Pancreas (tissue), 10 donors: Measurements from ENCODE around the gene PTPN14. TPM values are rescaled to one million over a fixed set of nuclear protein-coding genes. Genes with fewer than 3 reads are reported as not detected.
A peak's percentile ranks its signal among the peaks of the same experiment; 100 is the strongest.

ENCODE experiments used
- ATAC-seq, 4 donors: fragments of 200-7000 bp; cut with Tn5 transposase; one replicate each; pipeline versions ENCODE4 v1.8.0 to v1.9.1; 2020; ENCODE audit warnings: mild to moderate bottlenecking in 4 of 4, moderate library complexity in 4 of 4
- DNase-seq, 6 donors: peaks; one replicate each; pipeline ENCODE4 v3.0.0-alpha.2; 2020
- FAIRE-seq: peaks from 2 replicates; lab custom pipeline; 2012; peaks lifted over from hg19 to GRCh38; lab: Jason Lieb, UNC
- H3K27ac ChIP-seq, 4 donors: fragments of 200-600 bp; sonication (generic); 1 replicate in 3 of 4; 2 replicates in 1 of 4; pipeline versions ENCODE4 v1.5.0 to v1.8.0; 2020
- H3K27me3 ChIP-seq, 4 donors: fragments of 200-600 bp; one replicate each; pipeline ENCODE4 v1.8.0; 2021
- H3K36me3 ChIP-seq, 3 donors: fragments of 200-600 bp; sonication (generic) in 1 of 3; one replicate each; pipeline versions ENCODE4 v1.5.0 to v1.8.0; 2020 to 2021
- H3K4me1 ChIP-seq, 3 donors: fragments of 200-600 bp; one replicate each; pipeline ENCODE4 v1.8.0; 2021
- H3K4me3 ChIP-seq, 4 donors: fragments of 200-600 bp; sonication (generic) in 2 of 4; one replicate each; pipeline versions ENCODE4 v1.5.0 to v1.8.0; 2020 to 2021
- H3K9me3 ChIP-seq, 4 donors: fragments of 200-600 bp; one replicate each; pipeline ENCODE4 v1.8.0; 2021
- WGBS, 2 donors: extraction: QIAGEN DNeasy Blood & Tissue Kit; methylation state at CpG; one replicate each; pipeline ENCODE4 v1.1.7; 2013; 5-methylcytosine and 5-hydroxymethylcytosine counted together
- intact Hi-C, 3 donors: fragments of 100-400 bp; cut with DNase I; formaldehyde crosslinking; loops; one replicate each; pipeline versions ENCODE4 v1.11.1 to v1.14.2; 2022
- polyA plus RNA-seq, 2 donors: library from polyadenylated mRNA; stranded (reverse); fragments of 200-250 nt; gene quantifications; one replicate each; pipeline ENCODE4 v1.2.3, GENCODE V29; 2013
- total RNA-seq, 6 donors: library from RNA; stranded (reverse); fragmentation: NEBNext Ultra II Directional in 4 of 6; extraction: Animal tissue kit (Norgen Biotek cat#: 25700) in 4 of 6; gene quantifications; one replicate each; pipeline versions ENCODE4 v1.2.1 to v1.2.4, GENCODE V29; 2021 to 2023
- TF ChIP-seq, protein P1 (sequence below), 4 donors: fragments of 200-600 bp; sonication (generic) in 3 of 4; IDR thresholded peaks; one replicate each; pipeline versions ENCODE4 v1.5.0 to v1.8.0; 2021; ENCODE audit warnings: antibody characterized with exemption in 4 of 4
- donor health status: healthy with polysubstance abuse.
- donor health status: DM: no; HTN: no; CAD: no; lungs with moderate emphysema.
- donor health status: DM: no; HTN: no; CAD: no.
- donor health status: control.
- donor health status: control.
- donor health status: Bipolar disorder and iron deficiency.
- donor health status: DM: yes; HTN: yes; CAD: no.
- donor health status: DM: no; HTN: no; CAD: no.
- donor health status: DM: no; HTN: no; CAD: no.
- donor health status: DM: yes; HTN: yes; CAD: no.

The PTPN14 gene
- total and polyA plus RNA-seq, 8 donors: 1.9 to 17.5 (median 11.5) TPM

DNA sequence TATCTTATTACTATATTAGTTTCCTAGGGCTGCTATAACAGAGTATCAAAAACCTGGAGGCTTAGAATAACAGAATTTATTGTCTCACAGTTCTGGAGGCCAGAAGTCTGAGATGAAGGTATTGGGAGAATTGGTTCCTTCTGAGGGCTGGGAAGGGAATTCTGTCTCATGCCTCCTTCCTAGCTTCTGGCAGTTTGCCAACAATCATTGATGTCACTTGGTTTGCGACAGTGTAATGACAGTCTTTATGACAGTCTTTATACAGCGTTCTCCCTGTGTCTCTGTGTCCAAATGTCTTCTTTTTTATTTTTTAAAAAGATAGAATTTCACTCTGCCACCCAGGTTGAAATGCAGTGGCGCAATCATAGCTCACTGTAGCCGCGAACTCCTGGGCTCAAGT is 35.8 kb upstream of the PTPN14 start:
- H3K4me1 ChIP-seq: no peaks in the 10 kb centered on the region
- no peak overlapping the region for H3K27ac ChIP-seq
- DNase-seq (no peak), ATAC-seq (no peak), FAIRE-seq (no peak)
- H3K27me3 ChIP-seq: no peaks in the 10 kb centered on the region
- 74 to 80% methylated on average over 5 of the region's 5 CpGs for WGBS, 2 donors
- intact Hi-C loops: loop anchor here in 2 of 3 donors (5.0 kb wide), 2 partner anchors 245 to 255 kb away; no protein-coding TSS in a partner anchor
- no peaks in the 10 kb centered on the region for H3K9me3 ChIP-seq
- no peaks in the 10 kb centered on the region for H3K36me3 ChIP-seq
- no peak overlapping the region for H3K4me3 ChIP-seq
- TF ChIP-seq, protein P1, sequence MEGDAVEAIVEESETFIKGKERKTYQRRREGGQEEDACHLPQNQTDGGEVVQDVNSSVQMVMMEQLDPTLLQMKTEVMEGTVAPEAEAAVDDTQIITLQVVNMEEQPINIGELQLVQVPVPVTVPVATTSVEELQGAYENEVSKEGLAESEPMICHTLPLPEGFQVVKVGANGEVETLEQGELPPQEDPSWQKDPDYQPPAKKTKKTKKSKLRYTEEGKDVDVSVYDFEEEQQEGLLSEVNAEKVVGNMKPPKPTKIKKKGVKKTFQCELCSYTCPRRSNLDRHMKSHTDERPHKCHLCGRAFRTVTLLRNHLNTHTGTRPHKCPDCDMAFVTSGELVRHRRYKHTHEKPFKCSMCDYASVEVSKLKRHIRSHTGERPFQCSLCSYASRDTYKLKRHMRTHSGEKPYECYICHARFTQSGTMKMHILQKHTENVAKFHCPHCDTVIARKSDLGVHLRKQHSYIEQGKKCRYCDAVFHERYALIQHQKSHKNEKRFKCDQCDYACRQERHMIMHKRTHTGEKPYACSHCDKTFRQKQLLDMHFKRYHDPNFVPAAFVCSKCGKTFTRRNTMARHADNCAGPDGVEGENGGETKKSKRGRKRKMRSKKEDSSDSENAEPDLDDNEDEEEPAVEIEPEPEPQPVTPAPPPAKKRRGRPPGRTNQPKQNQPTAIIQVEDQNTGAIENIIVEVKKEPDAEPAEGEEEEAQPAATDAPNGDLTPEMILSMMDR (IDR thresholded peaks at IDR 0.05): no peak

DNA sequence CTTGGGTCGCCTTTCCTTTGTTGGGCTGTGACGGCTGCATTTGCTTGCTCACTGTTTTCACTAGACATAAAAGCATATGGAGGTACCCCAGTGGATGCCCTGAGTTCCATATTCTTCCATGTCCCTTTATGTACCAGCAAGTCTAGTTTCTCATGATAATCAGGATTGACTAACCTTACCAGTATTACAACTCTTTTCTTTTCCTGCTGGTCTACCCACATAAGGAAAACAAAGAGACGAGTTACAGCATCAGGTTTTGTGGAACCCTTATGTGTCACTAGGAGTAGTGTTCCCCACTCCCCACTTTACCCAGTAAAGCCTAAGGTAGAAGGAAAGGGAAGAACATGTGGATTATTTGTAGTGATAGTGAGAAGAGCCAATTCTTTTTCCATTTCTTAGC is 35.2 kb upstream of the PTPN14 start:
- Histone ChIP-seq H3K36me3 (no peaks in the 10 kb centered on the region), H3K27me3 (no peaks in the 10 kb centered on the region), H3K27ac (no peak overlapping the region), H3K4me1 (peaks cover 0 to 2% (median 0%) of the 10 kb centered on the region in 3 donors), H3K4me3 (no peak overlapping the region), H3K9me3 (no peaks in the 10 kb centered on the region)
- no peak for FAIRE-seq
- 74 to 80% methylated on average over 3 of the region's 3 CpGs for WGBS, 2 donors
- no peak for DNase-seq
- no peak for ATAC-seq
- TF ChIP-seq, protein P1 (IDR thresholded peaks at IDR 0.05): no peak
- intact Hi-C loops: loop anchor here in 2 of 3 donors (5.0 kb wide), 2 partner anchors 244 to 254 kb away; no protein-coding TSS in a partner anchor

- intact Hi-C loops: loop anchor here in 2 of 3 donors (5.0 kb wide), 2 partner anchors 243 to 253 kb away; no protein-coding TSS in a partner anchor
- Histone ChIP-seq H3K27ac (no peak overlapping the region), H3K4me1 (peaks cover 0 to 6% (median 0%) of the 10 kb centered on the region in 3 donors), H3K27me3 (no peaks in the 10 kb centered on the region), H3K9me3 (no peaks in the 10 kb centered on the region), H3K36me3 (no peaks in the 10 kb centered on the region), H3K4me3 (no peak overlapping the region)
- DNase-seq: no peak
- FAIRE-seq: peak; percentile 75
- 32 to 58% methylated on average over 1 of the region's 1 CpG for WGBS, 2 donors
- TF ChIP-seq, protein P1 (IDR thresholded peaks at IDR 0.05): peak in 3 of 4 donors; percentile 56 to 61 (median 58)
- peak; percentile 79 to 93 (median 87) for ATAC-seq
Measured at GRCh38 chr1:214584805-214585766, 33.7 kb upstream of the PTPN14 start.

DNA sequence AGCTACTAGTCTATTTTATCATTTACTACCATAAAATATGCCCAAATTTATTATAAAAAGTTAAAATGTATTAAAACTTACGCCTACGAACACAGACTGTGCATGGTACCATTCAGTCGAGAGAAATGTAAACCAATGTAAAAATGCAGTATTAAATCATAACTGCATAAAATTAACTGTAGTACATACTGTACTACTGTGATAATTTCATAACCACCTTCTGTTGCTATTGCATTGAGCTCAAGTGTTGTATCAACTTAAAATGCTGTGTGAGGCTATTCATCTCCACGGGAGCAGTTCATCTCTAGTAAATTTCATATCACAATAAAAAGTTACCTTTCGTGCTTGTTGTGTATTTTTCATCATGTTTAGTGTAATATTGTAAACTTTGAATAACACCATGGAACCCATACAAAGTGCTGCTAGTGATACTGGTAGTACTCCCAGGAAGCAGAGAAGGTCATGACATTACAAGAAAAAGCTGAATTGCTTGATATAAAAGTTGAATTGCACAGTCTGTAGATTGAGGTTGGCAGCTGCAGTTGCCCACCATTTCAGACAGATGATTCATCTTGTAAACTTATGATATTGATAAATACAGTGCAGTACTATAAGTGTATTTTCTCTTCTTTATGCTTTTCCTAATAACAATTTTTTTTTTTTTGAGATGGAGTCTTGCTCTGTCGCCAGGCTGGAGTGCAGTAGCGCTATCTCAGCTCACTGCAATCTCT is 32.6 kb upstream of the PTPN14 start:
- Histone ChIP-seq H3K36me3 (no peaks in the 10 kb centered on the region), H3K27ac (no peak overlapping the region), H3K9me3 (no peaks in the 10 kb centered on the region), H3K4me1 (peaks cover 0 to 6% (median 0%) of the 10 kb centered on the region in 3 donors), H3K4me3 (no peak overlapping the region), H3K27me3 (no peaks in the 10 kb centered on the region)
- ATAC-seq: no peak
- DNase-seq: no peak
- WGBS, 2 donors: 77 to 84% methylated on average over 7 of the region's 7 CpGs
- intact Hi-C loops: no loop called here
- TF ChIP-seq, protein P1 (IDR thresholded peaks at IDR 0.05): no peak
- FAIRE-seq: no peak
